ENCODE data around the gene CCNL2. TPM values are rescaled to one million over a fixed set of nuclear protein-coding genes. Genes with fewer than 3 reads are reported as not detected.
"Not testable (repeated sequence)": the region's sequence is repeated elsewhere in the genome, so short reads cannot be mapped to it uniquely, and the experiment has no call there.

CCNL2 gene
- total and polyA plus RNA-seq, 2 donors (not counting 1 experiment from before 2014, with no cell fraction given) = 102 to 116 TPM

DNA sequence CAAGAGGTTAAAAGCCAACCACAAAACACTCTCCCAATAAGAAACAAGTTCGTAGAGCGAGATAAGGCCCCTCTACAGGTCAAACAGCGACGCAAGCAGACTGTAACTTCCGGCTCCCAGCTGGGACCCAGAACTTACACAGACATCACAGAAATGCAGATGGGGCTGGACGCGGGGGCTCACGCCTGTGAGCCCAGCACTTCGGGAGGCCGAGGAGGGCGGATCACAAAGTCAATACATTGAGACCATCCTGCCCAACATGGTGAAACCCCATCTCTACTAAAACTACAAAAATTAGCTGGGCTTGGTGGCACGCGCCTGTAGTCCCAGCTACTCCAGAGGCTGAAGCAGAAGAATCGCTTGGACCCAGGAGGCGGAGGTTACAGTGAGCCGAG is 11.1 kb downstream of the CCNL2 start:
- no peak overlapping the region for H3K4me3 ChIP-seq (replicated peaks in 1 of 4; ENCODE audit: control extremely low read depth in 1 of 4, insufficient read depth in 1 of 4, low read depth in 3 of 4, low read length in 4 of 4)
- H2AFZ ChIP-seq (ENCODE audit: low read length) = no peak overlapping the region
- H3K27me3 ChIP-seq (ENCODE audit: control insufficient read depth, insufficient read depth, low read length) = no peaks in the 10 kb centered on the region
- no peaks in the 10 kb centered on the region for H3K9me3 ChIP-seq (ENCODE audit: control insufficient read depth, insufficient read depth, low read depth, low read length)
- no peaks in the 10 kb centered on the region for H4K20me1 ChIP-seq (ENCODE audit: control insufficient read depth, extremely low read depth, insufficient read depth, low read length)
- no peak for TF ChIP-seq EZH2 (IDR thresholded peaks at IDR 0.05; ENCODE audit: low read length, missing control alignments)
- TF ChIP-seq, protein P1, sequence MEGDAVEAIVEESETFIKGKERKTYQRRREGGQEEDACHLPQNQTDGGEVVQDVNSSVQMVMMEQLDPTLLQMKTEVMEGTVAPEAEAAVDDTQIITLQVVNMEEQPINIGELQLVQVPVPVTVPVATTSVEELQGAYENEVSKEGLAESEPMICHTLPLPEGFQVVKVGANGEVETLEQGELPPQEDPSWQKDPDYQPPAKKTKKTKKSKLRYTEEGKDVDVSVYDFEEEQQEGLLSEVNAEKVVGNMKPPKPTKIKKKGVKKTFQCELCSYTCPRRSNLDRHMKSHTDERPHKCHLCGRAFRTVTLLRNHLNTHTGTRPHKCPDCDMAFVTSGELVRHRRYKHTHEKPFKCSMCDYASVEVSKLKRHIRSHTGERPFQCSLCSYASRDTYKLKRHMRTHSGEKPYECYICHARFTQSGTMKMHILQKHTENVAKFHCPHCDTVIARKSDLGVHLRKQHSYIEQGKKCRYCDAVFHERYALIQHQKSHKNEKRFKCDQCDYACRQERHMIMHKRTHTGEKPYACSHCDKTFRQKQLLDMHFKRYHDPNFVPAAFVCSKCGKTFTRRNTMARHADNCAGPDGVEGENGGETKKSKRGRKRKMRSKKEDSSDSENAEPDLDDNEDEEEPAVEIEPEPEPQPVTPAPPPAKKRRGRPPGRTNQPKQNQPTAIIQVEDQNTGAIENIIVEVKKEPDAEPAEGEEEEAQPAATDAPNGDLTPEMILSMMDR (conservative IDR thresholded peaks at IDR 0.05 in 1 of 2, IDR thresholded peaks at IDR 0.05 in 1 of 2; ENCODE audit: low read depth in 1 of 2, low read length in 2 of 2) = no peak
- no peak overlapping the region for H3K27ac ChIP-seq (ENCODE audit: insufficient read depth, low read length)
- H3K79me2 ChIP-seq (ENCODE audit: control insufficient read depth, insufficient read depth, low read length) = peaks cover 2% of the 10 kb centered on the region
- H3K4me2 ChIP-seq (ENCODE audit: extremely low read depth, insufficient read depth, low read length) = no peak overlapping the region
- H3K9ac ChIP-seq (ENCODE audit: insufficient read depth, low read length) = no peak overlapping the region
- no peaks in the 10 kb centered on the region for H3K4me1 ChIP-seq (ENCODE audit: control insufficient read depth, extremely low read depth, insufficient read depth, low read length)
- H3K36me3 ChIP-seq (ENCODE audit: control insufficient read depth, insufficient read depth, low read length) = peaks cover 34% of the 10 kb centered on the region
- DNase-seq (ENCODE audit: low read depth in 2 of 2) = no peak

DNA sequence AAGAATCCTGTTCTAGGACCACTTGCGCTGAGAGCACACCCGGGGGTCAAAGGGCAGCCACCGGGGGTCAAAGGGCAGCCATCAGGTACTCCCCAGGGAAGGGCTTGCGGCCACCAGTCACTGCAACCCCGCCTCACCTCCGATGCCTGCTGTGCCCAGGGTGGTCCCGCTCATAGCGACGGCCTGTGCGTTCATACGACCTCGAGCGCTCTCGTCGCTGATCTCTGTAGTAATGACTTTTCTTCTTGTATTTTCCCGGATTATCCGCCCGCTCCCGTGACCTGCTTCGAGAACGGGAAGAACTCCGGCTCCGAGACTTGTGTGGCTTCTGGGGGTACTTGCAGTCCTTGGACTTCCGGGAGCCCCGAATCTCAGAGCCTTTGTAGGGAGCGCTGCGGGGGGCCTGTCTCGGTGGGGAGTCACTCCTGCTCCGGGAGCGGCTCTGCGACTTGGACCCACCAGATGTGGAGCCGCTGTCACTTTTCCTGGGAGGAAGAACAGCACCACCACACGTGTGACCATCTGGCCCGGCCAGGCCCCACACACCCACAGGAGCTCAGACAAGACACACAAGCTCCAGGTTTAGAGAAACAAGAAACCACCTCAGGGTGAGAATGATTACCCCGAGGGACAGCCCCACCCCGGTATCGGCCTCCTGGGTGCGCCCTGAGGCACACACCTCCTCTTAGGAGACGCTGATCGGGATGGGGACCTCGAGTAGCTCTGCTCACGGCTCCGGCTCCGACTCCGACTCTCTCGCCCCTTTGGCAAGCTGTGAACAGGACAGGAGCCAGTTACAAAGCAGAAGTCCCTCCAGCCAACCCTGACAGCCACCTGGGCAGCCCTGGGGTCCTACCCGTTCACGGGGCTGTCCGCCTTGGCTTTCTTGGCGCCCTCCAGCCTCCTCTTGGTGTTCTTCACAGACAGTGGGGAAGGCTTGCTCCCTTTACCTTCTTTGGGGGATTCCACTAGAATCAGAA is 11.7 kb downstream of the CCNL2 start:
- Histone ChIP-seq H3K27me3 (ENCODE audit: control insufficient read depth, insufficient read depth, low read length) (no peaks in the 10 kb centered on the region), H3K4me2 (ENCODE audit: extremely low read depth, insufficient read depth, low read length) (no peak overlapping the region), H3K27ac (ENCODE audit: insufficient read depth, low read length) (no peak overlapping the region), H2AFZ (ENCODE audit: low read length) (no peak overlapping the region), H3K36me3 (ENCODE audit: control insufficient read depth, insufficient read depth, low read length) (peaks cover 31% of the 10 kb centered on the region), H4K20me1 (ENCODE audit: control insufficient read depth, extremely low read depth, insufficient read depth, low read length) (no peaks in the 10 kb centered on the region), H3K4me3 (replicated peaks in 1 of 4; ENCODE audit: control extremely low read depth in 1 of 4, insufficient read depth in 1 of 4, low read depth in 3 of 4, low read length in 4 of 4) (no peak overlapping the region), H3K9me3 (ENCODE audit: control insufficient read depth, insufficient read depth, low read depth, low read length) (no peaks in the 10 kb centered on the region), H3K9ac (ENCODE audit: insufficient read depth, low read length) (no peak overlapping the region), H3K79me2 (ENCODE audit: control insufficient read depth, insufficient read depth, low read length) (no peaks in the 10 kb centered on the region), H3K4me1 (ENCODE audit: control insufficient read depth, extremely low read depth, insufficient read depth, low read length) (no peaks in the 10 kb centered on the region)
- TF ChIP-seq, protein P1 (conservative IDR thresholded peaks at IDR 0.05 in 1 of 2, IDR thresholded peaks at IDR 0.05 in 1 of 2; ENCODE audit: low read depth in 1 of 2, low read length in 2 of 2) = no peak
- no peak for TF ChIP-seq EZH2 (IDR thresholded peaks at IDR 0.05; ENCODE audit: low read length, missing control alignments)
- no peak for DNase-seq (ENCODE audit: low read depth in 2 of 2)

DNA sequence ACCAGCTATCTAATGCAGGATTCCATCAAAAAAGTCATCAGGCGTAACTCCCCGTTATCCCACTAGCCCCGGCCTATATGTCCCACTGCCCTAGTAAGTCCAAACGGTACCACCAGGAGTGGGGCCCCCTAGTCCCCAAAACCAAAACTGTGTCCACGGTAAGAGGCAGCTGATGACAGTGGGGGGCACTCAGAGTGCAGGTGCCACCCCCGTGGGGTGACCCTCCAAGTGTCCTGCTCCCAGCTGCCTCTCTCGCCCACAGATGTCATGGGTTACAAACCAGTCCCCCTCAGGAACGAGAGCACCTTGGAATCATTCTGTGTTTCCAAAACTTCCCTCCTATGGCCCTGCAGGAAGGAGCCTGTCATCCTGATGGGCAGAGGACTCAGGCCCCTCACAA is 13.2 kb downstream of the CCNL2 start:
- no peak for DNase-seq (ENCODE audit: low read depth in 2 of 2)
- peaks cover 1% of the 10 kb centered on the region for H3K79me2 ChIP-seq (ENCODE audit: control insufficient read depth, insufficient read depth, low read length)
- H3K4me1 ChIP-seq (ENCODE audit: control insufficient read depth, extremely low read depth, insufficient read depth, low read length) = no peaks in the 10 kb centered on the region
- H3K4me2 ChIP-seq (ENCODE audit: extremely low read depth, insufficient read depth, low read length) = no peak overlapping the region
- no peaks in the 10 kb centered on the region for H4K20me1 ChIP-seq (ENCODE audit: control insufficient read depth, extremely low read depth, insufficient read depth, low read length)
- no peak overlapping the region for H3K27ac ChIP-seq (ENCODE audit: insufficient read depth, low read length)
- TF ChIP-seq, protein P1 (conservative IDR thresholded peaks at IDR 0.05 in 1 of 2, IDR thresholded peaks at IDR 0.05 in 1 of 2; ENCODE audit: low read depth in 1 of 2, low read length in 2 of 2) = no peak
- TF ChIP-seq EZH2 (IDR thresholded peaks at IDR 0.05; ENCODE audit: low read length, missing control alignments) = no peak
- no peaks in the 10 kb centered on the region for H3K27me3 ChIP-seq (ENCODE audit: control insufficient read depth, insufficient read depth, low read length)
- H3K9ac ChIP-seq (ENCODE audit: insufficient read depth, low read length) = no peak overlapping the region
- no peaks in the 10 kb centered on the region for H3K9me3 ChIP-seq (ENCODE audit: control insufficient read depth, insufficient read depth, low read depth, low read length)
- no peak overlapping the region for H3K4me3 ChIP-seq (replicated peaks in 1 of 4; ENCODE audit: control extremely low read depth in 1 of 4, insufficient read depth in 1 of 4, low read depth in 3 of 4, low read length in 4 of 4)
- H2AFZ ChIP-seq (ENCODE audit: low read length) = no peak overlapping the region
- H3K36me3 ChIP-seq (ENCODE audit: control insufficient read depth, insufficient read depth, low read length) = peaks cover 22% of the 10 kb centered on the region

DNA sequence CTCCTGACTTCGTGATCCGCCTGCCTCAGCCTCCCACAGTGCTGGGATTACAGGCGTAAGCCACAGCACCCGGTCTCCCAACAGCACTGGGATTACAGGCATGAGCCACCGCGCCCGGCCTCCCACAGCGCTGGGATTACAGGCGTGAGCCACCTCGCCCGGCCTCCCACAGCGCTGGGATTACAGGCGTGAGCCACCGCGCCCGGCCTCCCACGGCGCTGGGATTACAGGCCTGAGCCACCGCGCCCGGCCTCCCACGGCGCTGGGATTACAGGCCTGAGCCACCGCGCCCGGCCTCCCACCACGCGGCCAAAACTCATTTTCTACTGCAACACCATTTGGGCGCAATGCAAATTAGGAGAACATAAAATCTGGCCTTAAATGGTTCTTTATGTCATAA is 13.8 kb downstream of the CCNL2 start:
- not testable (repeated sequence) for H3K4me1 ChIP-seq (ENCODE audit: control insufficient read depth, extremely low read depth, insufficient read depth, low read length); H3K79me2 ChIP-seq (ENCODE audit: control insufficient read depth, insufficient read depth, low read length); H3K27me3 ChIP-seq (ENCODE audit: control insufficient read depth, insufficient read depth, low read length); H3K9ac ChIP-seq (ENCODE audit: insufficient read depth, low read length); H2AFZ ChIP-seq (ENCODE audit: low read length); H4K20me1 ChIP-seq (ENCODE audit: control insufficient read depth, extremely low read depth, insufficient read depth, low read length); H3K27ac ChIP-seq (ENCODE audit: insufficient read depth, low read length); H3K9me3 ChIP-seq (ENCODE audit: control insufficient read depth, insufficient read depth, low read depth, low read length); H3K4me2 ChIP-seq (ENCODE audit: extremely low read depth, insufficient read depth, low read length); H3K4me3 ChIP-seq (replicated peaks in 1 of 4; ENCODE audit: control extremely low read depth in 1 of 4, insufficient read depth in 1 of 4, low read depth in 3 of 4, low read length in 4 of 4); DNase-seq (ENCODE audit: low read depth in 2 of 2)
- peaks cover 19% of the 10 kb centered on the region for H3K36me3 ChIP-seq (ENCODE audit: control insufficient read depth, insufficient read depth, low read length)

Data from fibroblast of lung (primary cell).